H54 (cell line): ENCODE data around the gene ZBTB7B.

Experiments used
- DNase-seq: peaks from one replicate; pipeline ENCODE4 v3.0.0; 2011; ENCODE audit warnings: low spot score, mixed read lengths; ENCODE audit not compliant: insufficient read length
- FAIRE-seq: peaks from 3 replicates; lab custom pipeline; 2011; peaks lifted over from hg19 to GRCh38; lab: Jason Lieb, UNC
- POLR2A ChIP-seq: IDR thresholded peaks from 2 replicates; pipeline ENCODE4 v1.6.1; 2011; ENCODE audit warnings: low read depth, mild to moderate bottlenecking, low read length

ZBTB7B gene

DNA sequence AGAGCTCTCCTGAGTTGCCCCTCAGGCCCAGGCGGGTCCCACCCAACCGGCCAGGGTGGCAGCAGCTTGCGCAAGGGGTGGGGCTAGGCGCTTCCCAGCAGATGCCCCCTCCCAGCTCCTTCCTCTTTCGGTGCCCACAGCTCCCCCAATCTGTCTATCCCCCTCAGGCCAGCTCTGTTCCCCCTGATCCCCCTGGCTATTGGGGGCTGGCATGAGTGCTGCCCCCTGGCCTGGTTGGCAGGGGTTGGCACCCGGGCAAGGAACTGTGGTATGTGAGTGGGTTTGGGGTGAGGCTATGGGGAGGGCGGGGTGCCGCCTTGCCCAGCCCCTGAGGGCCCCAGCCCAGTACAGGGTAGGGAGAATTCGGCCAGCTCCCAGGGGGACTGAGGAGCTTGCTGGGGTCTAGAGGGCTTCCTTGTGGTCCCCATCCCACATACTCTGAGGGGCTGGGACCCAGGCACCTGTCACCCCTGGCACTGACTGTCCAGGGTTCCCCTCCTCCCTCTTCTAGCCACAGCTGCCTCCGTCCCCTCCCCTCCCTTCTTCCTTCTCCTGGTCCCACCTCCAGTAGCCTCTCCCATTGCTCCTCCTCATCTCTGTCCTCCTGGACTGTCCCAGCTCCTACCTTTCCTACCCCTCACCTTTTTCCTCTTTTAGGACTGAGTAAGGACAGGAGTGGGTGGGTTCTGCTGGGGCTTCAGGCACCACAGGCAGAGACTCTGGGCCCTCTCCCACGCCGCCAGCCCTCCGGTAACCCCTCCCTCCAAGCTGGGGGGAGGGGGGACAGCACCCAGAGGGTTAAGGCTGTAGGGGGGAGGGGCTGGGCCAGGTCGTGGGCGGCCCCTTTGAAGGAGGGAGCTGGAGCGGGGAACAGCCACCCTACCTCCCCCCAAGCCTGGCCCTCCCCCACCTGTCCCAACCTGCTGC lies 5.7 kb downstream of the ZBTB7B start:
- DNase-seq (no peak), FAIRE-seq (no peak)
- no peak for TF ChIP-seq POLR2A

DNA sequence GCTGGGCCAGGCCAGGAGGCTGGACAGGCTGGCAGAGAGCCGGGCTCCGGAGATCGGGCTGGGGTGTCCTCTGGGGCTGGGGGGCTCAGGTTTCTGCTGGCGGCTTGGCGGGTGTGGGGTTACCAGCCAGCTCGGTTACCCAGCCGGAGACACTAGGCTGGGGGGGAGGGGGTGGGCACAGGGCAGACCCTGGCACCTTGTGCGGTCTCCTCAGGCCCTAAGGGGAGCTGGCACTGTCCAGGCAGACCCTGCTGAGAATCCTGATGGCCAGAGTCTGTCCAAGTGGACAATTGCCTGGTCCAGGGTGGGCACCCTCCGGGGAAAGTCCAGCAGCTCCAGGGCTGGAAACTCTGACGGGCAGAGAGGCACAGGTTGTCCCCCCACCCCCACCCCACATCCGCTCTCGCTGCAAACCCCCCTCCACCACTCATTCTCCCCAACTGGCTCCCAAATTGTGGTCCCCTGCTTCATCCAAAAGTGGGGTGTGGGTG lies 6.7 kb downstream of the ZBTB7B start:
- TF ChIP-seq POLR2A, result no peak
- no peak for FAIRE-seq
- DNase-seq, result no peak

DNA sequence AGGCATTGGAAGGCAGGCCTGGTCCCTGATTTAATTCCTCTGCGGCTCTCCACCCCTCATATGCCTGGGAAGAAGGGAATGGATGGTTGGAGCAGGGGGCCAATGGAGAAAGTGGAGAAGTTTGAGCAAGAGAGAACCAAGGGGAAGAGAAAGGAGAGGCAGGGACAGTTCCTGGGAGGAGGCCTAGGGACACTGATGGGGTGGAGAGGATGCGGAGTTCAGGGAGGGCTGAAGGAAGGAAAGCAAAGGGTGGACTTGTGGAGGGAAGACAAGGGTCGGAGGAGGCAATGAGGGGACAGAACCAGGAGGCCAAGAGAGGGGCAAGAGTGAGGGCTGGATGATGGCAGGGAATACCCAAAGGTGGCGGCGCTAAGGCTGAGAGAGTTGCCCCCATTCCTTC lies 7.1 kb downstream of the ZBTB7B start:
- no peak for TF ChIP-seq POLR2A

DNA sequence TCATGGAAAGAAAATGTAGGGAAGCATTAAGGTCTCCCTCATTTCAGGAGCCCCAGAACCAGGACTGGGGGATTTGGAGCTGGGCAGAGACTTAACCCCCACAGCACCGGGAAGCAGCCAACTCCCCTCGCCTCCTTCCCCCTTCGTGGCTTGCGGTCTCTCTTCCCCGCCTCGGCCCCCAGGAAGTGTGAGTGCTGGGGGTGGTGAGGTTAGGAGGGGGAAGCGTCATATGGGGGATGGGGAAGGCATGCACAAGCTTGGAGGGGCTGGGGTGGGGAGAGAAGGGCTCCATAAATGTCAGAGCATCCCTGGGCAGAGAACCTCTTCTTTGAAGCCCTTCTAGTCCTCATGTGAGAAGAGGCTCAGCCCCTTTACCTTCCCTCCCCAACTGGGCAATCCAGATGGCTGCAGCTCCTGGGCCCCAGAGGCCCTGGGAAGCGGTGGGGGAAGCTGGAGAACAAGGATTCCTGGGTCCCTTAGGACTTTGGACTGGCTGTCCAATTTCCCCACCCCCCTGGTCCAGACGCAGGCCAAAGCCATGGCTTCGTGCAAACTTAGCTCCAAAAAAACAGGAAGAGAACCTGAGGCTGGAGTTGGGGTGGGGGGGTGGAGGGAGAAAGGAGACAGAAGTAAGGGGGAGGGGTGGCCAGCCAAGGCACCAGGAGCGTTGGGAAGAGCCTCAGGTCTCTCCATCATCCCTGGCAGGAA lies 7.8 kb downstream of the ZBTB7B start:
- no peak for FAIRE-seq
- no peak for TF ChIP-seq POLR2A
- DNase-seq, result no peak

More for the DNA sequence above, 7.1 kb downstream of the ZBTB7B start:
- DNase-seq (no peak), FAIRE-seq (no peak)

DNA sequence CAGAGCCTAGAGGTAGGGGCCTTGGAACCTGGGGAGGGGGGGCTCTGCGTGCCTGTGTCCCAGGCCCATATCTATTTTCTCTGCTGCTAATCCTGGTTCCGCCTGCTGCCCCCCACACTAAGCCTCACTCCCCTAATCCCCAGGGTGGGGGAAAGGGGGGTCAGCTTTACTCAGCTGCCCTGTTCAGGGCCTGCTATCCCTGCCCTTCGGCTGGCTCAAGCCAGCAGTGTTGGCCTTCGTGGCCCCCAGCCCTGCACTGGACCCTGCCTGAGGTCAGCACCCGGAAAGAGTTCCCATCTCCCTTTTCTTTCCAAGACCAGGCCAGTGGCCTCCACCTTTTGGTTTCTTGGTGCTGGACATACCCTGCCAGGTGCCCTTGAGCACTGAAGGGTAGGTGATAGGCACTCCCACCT lies 8.4 kb downstream of the ZBTB7B start:
- no peak for TF ChIP-seq POLR2A
- FAIRE-seq, result no peak
- no peak for DNase-seq

DNA sequence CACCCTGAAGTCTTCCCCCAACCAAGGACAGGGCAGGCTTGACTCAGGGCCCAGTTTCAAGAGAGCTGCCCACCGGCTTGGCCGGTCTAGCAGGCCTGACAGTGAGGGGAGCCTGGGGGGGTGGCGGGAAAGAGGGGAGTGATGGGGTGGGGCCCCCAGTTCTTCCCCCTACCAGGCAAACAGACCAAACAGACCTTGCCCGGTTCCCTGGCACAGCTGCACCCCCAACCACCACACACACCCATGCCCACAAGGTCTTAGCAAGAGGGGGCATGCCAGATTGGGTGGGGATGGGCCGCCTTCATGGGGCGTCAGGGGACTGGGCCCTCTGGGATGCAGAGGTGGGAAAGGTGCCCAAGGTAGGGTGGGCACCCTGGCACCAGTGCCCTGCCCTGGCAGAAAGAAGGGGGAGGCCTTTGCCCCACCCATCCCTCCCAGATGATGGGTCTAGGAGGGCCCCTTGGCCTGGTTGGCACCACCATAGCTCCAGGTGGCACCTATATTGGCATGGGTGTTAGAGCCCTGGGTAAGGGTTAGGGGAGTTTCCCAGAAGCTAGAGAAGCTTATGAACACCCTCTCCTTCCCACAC lies 8.9 kb downstream of the ZBTB7B start:
- DNase-seq (no peak), FAIRE-seq (no peak)
- TF ChIP-seq POLR2A, result no peak

DNA sequence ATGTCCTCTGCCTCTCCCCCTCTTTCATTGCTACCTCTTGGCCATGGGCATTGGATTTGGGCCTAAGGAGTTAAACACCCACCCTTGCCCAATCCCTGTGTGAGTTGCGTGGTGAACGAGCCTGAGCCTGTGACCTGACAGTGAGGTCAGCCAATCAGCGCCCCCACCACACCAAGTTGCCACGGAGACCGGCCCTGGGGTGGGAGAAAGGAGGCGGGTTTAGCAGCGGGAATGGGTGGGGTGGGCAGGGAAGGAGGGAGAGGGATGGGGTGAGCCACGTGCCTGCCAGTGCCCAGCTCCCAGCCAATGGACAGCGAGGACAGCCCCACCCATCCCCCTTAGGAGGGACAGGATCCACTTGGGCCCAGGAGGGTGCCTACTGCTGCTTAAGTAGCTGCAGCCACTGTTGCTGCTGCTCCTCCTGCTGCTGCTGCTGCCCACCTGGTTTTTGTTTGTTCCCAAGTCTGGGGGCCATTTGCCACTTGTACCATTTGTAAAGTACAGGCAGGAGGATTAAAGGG lies 9.5 kb downstream of the ZBTB7B start:
- DNase-seq (peak; percentile 83), FAIRE-seq (peak; percentile 79)
- TF ChIP-seq POLR2A, result no peak

DNA sequence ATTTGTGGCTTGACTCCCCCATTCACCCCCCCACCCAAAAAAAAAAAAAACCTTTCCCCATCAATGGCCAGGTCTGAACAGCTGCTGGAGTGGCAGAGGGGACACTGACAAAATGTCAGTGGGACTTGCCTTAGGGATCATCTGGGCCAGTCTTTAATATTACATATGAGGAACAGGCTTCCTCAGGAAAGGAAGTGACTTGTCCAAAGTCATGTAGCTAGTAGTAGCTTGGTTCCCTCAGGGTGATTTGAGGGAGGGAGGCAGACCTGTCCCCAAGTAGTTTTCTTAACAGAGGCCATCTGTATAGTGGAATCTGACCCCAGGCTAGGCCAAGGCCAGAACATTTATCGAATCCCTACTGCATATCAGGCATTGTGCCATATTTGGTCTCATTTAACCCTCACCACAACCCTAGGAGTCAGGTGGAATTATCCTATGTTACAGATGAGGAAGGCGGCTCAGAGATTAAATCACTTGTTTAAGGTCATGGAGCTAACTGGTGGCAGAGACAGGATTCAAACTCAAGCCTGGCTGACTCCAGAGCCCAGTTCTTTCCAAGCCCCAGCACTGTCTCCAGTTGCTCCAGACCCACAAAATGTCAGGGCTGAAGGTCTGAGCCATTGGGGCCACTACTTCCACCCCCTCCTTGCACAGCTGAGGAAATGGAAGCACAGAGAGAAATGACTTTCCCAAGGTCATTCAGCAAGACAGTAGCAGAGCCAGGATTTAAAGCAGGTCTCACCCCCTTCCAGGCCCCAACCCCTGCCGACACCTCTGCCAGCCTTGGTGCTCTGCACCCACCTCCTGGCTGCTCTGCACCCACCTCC lies 10.4 kb downstream of the ZBTB7B start:
- no peak for DNase-seq
- no peak for FAIRE-seq
- TF ChIP-seq POLR2A, result no peak

DNA sequence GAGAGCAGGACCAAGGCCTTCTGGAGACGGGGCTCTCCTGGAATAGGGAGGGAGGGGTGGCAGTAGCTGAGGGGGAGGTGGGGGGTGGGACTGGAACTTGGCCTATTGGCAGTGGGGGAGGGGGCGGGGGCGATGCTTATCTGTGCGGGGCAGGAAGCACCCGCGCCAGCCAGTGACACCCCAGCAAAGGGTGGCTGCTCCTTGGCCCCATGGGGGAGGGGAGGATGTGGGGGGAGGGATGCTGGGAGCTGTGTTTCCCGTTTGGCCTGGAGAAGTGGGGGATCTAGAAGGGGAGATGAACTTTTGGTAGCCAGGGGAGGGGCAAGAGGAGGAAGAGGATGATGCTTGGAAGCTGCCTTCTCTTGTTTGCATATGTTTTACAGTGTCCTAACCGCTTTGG lies 11.0 kb downstream of the ZBTB7B start:
- no peak for TF ChIP-seq POLR2A
- no peak for FAIRE-seq
- no peak for DNase-seq

DNA sequence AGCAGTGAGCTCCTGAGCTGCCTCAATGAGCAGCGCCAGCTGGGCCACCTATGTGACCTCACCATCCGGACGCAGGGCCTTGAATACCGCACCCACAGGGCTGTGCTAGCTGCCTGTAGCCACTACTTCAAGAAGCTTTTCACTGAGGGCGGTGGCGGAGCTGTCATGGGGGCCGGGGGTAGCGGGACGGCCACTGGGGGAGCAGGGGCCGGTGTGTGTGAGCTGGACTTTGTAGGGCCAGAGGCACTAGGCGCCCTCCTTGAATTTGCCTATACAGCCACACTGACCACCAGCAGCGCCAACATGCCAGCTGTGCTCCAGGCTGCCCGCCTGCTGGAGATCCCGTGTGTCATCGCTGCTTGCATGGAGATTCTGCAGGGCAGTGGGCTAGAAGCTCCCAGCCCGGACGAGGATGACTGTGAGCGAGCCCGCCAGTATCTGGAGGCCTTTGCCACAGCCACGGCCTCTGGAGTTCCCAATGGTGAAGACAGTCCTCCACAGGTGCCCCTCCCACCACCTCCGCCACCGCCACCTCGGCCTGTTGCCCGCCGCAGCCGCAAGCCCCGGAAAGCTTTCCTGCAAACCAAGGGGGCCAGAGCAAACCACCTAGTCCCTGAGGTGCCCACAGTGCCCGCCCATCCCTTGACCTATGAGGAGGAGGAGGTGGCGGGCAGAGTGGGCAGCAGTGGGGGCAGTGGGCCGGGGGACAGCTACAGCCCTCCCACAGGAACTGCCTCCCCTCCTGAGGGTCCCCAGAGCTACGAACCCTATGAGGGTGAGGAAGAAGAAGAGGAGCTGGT lies 12.3 kb downstream of the ZBTB7B start:
- no peak for TF ChIP-seq POLR2A
- DNase-seq, result no peak
- FAIRE-seq, result no peak

DNA sequence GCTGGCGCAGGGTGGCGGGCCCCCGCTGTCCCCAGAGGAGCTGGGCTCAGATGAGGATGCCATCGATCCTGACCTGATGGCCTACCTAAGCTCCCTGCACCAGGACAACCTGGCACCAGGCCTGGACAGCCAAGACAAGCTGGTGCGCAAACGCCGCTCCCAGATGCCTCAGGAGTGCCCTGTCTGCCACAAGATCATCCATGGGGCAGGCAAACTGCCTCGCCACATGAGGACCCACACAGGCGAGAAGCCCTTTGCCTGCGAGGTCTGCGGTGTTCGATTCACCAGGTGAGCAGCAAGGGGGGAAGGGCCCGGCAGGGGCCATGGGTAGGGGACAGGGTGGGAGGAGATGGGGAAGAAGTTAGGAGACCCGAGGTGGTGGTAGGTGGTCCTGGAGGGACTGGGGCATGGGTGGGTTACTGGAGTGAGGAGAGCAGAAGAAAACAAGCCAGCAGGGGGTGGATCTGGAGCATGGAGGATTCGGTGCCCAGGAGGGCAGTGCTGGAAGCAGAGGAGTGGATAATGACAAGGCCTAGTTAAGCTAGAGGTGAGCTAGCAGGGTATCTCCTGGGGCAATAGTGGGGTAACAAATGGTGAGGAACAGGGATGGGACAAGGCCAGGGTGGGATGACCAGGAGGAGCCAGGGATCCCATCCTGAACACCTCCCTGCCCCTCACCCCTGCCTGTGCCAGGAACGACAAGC lies 13.1 kb downstream of the ZBTB7B start:
- DNase-seq (no peak), FAIRE-seq (no peak)
- TF ChIP-seq POLR2A, result no peak

DNA sequence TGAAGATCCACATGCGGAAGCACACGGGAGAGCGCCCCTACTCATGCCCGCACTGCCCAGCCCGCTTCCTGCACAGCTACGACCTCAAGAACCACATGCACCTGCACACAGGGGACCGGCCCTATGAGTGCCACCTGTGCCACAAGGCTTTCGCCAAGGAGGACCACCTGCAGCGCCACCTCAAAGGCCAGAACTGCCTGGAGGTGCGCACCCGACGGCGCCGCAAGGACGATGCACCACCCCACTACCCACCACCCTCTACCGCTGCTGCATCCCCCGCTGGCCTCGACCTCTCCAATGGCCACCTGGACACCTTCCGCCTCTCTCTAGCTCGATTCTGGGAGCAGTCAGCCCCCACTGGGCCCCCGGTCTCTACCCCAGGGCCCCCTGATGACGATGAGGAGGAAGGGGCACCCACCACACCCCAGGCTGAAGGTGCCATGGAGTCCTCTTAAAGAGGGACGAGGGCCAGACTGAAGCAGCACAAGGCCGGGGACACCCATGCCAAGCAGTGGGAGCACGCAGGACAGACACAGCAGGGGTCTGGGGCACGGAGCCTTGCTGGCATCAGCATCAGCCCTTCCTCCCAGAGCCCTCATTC lies 13.7 kb downstream of the ZBTB7B start:
- no peak for TF ChIP-seq POLR2A
- FAIRE-seq (no peak), DNase-seq (no peak)
